ENCODE data around the gene EVC. TPM values are rescaled to one million over a fixed set of nuclear protein-coding genes. Genes with fewer than 3 reads are reported as not detected.

EVC gene
- total RNA-seq, 4 donors from 2014 or later, result 8.3 to 37.0 (median 19.3) TPM

DNA sequence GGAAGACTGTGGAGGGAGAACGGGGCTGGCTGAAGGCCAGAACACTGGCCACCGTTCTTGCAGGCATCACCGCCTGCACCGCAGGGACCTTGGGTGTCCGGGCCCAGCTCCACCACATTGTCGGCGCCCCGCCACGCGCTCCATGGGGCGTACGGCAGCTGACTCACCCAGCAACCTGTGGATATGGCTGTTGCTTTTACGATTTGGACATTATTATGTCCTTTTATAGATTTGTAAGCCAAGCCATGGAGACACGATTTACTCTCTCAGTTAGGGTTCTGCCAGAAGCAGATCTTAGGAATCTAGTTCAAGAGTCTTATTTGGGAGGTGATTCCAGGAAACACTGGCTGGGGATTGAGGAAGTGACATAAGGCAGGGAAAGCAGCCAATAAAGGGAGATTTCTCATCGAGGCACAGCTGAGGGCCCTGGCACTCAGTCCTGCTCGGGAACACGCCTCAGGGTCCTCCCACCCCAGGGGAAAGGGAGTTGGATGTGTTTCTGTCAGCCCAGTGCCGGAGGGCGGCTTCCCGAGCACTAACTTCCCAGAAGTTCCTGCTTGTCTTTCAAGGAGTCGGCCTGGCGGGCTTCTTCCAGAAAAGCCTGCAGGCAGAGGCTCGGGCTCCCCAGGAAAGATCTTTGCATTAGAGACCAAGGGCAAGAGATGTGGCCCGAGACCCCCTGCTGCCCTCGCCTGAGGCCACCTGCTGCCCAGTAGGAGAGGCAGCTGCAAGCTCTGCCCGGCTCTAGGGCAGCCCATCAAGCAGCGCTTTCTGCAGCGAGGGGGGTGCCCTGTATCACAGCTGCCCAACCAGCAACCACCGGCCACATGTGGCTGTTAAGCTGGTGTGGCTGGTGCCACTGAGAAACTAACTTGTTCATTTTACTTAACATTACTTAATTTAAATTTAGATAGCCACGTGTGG is 129.0 kb downstream of the EVC start:
- no peak for TF ChIP-seq CTCF (IDR thresholded peaks at IDR 0.05; ENCODE audit: low read depth)

- TF ChIP-seq CTCF (IDR thresholded peaks at IDR 0.05; ENCODE audit: low read depth), result no peak
Observed at GRCh38 chr4:5842456-5842855, 131.5 kb downstream of the EVC start.

- TF ChIP-seq CTCF (IDR thresholded peaks at IDR 0.05; ENCODE audit: low read depth), result no peak
Observed at GRCh38 chr4:5843573-5844530, 132.9 kb downstream of the EVC start.

DNA sequence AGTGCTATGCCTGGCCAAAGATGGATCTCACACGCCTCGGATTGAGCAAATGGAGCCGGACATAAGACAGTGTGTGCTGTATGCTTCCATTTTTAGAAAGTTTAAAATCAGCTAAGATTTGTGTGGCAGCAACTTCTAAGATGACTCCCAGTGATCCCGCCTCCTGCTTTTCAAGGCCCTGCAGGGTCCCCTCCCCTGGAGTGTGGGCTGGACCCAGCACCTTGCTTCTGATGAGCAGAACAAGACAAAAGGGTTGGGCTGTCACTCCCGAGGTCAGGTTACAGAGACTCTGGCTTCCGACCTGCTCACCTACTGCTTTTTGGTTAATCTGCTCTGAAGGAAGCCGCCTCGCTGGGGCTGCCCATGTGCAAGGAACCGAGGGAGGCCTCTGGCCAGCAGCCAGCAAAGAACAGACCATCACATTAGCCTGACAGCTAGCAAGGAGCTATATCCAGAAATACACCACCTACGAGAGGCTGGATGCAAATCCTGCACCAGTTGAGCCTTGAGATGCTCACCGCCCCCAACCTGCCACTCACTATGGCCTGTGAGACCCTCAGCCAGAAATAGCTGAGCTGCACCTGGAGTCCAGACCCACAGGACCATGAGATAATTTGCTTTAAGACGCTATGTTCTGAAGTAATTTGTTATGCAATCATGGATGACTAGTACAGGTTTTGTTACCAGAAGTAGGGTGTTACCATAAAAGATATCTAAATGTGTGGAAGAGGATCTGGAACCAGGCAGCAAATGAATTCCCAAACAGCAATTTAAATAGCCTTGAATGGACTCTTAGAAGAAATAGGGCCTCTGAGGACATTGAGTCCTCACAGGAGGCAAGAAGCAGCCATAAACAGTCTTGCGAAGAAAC is 134.3 kb downstream of the EVC start:
- no peak for TF ChIP-seq CTCF (IDR thresholded peaks at IDR 0.05; ENCODE audit: low read depth)

DNA sequence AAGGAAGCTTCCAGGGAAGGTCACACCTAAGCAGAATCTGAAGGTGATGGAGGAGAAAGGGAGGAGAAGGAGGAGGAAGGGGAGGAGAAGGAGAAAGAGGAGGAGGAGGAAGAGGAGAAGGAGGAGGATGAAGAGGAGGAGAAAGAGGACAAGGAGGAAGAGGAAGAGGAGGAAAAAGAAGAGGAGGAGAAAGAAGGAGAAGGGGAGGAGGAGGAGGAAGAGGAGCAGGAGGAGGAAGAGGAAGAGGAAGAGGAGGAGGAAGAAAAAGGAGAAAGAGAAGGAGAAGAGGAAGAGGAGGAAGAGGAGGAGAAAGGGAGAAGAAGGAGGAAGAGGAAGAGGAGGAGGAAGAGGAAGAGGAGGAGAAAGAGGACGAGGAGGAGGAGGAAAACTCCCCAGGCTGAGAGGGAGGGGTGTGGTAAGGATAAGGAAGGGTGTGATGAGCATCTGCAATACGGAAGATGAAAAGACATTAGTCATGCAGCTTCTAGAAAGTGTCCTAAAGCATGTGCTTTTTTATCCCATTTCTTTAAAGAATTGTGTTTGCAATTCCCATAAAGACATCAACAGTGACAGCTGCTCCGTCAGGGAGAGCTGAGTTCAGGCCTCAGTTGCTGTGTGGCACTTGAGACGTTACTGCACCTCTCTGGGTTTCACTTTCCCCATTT is 140.8 kb downstream of the EVC start:
- TF ChIP-seq CTCF (IDR thresholded peaks at IDR 0.05; ENCODE audit: low read depth), result no peak

- TF ChIP-seq CTCF (IDR thresholded peaks at IDR 0.05; ENCODE audit: low read depth), result no peak
Observed at GRCh38 chr4:5852523-5853202, 141.7 kb downstream of the EVC start.

All from subcutaneous adipose tissue (tissue), 4 donors.